ENCODE results near the gene NUAK2.
A peak's percentile ranks its signal among the peaks of the same experiment; 100 is the strongest.
"Not testable (repeated sequence)": the region's sequence is repeated elsewhere in the genome, so short reads cannot be mapped to it uniquely, and the experiment has no call there.

The NUAK2 gene

DNA sequence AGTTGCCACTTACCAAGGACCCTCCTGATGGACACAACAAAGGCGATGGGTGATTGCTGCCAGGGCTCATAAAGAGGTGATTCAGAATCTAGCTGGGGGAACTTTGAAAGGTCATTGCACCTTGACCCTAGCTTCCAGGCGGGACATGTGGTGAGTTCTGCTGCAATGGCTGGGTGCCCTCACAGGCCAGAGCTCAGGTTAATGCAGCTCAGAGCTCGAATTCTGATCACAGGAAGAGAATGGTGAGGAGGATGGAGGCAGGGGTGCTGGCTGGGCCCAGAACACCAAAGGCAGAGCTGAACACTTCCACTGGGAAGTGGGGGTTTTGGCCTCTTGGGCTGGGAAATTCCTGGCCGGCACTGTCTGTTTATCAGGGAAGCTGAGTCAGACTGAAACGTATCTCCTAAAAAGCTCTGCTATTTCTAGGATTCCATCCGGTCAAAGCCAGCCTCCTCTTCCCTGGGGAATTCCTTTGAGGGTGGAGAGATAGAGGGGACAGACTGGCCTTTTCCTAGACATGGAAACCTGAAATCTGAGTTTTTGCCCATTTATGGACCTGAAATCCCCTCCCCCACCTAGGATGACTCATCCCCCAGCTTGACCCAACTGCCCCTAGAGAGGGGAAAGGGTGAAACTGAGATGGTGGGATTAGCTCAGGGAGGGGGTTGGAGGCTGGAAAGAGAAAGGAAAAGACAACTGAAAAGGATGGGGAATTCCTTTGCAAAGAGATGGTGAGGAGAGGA lies 27.2 kb downstream of the NUAK2 start:
- DNase-seq: no peak

DNA sequence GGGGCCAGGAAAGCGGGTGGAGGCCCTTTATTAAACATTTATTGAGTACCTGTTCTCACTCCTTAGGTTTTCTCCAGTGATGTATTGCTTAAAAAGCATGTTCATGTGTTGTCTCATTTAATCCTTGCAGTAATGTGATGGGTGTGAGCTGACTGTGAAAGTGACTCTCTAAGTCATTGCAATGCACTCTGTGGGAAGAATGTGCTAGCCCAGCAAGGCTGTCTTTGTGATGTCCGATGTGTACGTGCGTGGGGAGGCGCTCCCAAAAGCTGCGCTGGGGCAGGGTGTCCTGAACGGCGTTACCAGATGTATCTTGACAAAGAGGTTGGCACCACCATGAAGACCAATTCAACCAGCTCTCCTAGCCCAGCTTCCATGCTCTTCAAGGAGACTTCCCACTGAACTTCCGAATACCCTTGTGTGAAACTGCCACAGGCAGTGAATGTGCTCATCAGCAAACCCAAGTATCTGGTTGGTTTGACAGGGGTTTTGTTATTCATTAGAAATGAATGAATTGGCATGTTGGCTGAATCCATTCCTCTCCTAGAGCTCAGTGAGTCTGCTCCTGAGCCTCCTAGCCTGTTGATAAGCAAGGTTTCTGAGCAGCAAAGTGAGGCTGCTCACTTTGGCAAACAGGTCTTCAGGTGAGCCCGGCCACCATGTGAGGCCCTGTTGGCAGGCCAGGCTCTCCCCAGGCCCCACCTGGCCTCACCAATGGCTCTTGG lies 28.0 kb downstream of the NUAK2 start:
- DNase-seq: no peak

DNA sequence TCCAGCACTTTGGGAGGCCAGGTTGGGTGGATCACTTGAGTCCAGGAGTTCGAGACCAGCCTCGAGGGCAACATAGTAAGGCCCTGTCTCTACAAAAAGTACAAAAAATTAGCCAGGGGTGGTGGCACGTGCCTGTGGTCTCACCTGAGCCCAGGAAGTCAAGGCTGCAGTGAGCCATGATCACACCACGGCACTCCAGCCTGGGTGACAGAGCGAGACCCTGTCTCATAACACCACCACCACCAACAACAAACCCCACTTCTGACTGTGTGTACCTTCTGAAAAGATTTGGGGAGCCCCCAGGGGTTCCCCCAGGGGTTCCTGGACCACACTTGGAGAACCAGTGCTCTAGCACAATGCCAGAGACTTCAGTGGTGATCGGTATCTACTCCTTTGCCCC lies 29.9 kb downstream of the NUAK2 start:
- no peak for DNase-seq

DNA sequence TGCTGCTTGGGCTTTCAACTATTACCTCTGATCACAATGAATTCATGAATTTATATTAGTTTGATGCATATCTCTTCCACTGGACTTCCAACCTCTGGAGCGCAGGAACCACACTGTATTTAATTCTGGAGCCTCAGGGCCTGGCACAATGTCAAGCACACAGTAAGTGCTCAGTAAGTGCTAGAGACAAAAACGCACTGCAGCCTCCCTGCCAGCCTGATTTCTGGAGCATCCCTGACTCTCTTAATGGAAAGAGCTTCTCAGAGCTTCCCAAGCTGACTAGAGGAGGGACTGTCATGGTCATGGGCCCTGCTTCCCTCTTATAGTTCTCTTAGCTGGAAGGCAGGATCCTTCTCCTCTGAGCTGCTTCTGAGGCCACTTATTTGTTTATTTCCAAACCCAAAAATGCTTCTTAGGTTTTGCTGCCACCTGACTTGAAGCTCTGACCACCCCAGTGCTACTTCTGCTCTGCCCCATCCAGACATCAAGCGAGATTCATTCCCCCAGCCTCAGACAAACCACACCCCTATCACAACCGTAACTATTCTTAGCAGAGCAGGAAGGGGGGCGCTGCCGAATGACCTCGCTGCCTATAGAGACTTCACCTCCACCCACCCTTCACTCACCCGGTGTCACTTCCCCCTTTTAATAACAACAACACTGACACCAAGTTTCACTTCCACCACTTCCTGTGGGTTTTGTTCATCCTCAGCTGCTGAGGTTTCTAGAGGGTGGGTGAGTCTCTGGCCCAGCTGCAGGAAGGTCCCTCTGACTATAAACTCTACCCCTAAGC lies 33.6 kb downstream of the NUAK2 start:
- DNase-seq: no peak

DNA sequence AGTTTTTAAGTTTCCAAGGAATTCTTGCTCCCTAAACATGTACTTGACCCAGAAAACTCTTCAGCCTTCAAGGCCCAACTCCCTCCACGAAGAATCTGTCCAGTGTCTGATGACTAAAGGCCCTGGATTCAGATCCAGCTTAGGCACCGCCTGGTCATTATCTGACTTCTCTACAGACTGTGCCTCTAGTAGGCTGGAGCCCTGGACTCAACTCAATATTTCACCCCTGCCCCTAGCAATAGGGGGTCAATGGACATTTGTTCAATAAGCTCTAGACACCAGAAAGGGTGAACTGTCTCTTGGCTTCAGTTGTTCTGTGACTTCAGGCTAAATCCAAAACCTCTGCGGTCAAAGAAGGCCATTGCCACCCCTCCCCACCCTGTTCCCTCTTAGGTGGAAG lies 34.5 kb downstream of the NUAK2 start:
- no peak for DNase-seq

DNA sequence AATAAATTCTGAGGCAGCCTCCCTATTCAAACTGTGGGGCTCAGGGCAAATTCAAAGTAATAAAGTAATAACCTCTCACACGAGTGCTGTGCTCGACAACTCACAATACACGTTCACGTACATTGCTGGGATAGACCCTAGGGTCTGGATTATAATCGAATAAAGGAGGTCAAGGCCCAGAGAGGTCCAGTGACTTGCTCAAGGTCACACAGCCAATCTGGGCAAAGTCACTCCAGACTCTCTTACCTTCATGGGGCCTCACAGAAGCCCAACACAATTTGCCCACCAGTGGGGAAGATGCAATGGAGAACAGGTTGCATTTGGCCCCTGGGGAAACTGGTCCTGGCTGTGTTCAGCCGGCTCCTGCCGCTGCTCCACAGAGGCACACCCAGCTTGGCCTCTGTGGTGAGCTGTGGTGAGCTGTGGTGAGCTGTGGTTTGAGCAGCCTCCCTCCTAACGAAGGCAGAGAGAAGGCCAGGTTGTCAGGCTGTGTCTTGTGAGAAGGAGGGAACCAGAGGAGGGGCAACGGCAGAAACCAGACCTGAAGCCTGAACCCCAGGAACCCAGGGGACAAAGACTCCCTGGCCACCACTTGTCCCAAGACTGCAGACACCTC lies 35.1 kb downstream of the NUAK2 start:
- DNase-seq: no peak

DNA sequence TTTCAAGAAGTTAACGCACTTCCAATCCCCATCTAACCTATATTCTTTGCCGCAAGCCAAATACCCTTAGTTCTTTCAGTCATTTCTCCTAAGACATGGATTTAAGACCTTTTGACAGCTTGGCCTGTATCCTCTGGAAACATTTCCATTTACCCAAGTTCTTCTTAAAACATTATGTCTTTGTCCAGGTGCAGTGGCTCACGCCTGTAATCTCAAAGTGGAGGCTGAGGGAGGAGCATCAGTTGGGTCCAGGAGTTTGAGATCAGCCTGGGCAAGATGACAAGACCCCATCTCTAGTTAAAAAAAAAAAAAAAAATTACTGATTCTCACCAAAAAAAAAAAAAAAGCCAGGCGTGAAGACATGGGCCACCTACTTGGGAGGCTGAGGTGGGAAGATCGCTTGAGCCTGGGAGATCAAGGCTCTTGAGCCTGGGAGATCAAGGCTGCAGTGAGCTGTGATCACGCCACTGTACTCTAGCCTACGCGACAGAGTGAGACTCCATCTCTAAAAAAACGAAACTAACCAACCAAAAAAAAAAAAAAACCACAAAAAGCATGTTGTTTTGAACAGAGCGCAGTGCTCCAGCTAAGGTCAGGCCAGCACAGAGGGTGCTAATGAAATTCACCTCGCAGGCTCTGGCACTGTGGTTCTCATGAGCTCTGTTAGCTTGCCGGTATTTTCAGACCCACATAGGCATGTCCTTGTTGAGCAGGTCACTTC lies 36.0 kb downstream of the NUAK2 start:
- peak; percentile 53 for DNase-seq

DNA sequence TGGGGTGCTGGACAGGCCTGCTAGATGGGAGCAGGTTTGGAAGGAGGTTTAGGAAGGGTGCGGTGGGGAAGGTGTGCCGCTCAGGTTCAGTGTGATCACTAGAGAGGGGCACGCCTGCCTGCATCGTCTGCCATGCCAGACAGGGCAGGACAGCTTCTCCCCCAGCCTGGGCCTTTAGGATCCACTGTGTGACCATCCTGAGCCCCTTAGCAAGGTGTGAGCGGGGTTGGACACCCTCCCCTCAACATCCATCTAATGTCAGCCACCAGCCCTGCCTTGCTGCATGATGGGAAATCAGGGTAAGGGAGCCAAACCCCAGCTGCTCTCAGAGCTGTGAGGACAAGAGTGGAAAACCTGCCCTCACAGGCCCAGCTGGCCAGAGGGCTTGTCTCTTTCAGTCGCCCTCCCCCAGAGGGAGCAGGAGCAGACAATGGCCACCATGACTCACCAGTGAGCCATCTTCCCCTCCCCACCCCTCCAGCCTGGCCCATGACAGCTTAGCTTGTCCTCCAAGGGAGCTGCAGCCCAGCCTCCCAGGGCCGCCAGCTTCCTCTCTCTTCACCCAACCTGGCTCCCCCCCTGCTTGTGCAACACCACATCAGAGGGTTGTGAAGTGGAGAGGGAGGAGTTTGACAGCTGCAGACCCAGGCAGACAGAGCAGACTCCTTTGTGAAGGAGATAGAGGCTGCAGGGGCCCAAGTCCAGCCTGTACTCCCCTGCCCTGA lies 37.0 kb downstream of the NUAK2 start:
- peak; percentile 91 for DNase-seq

DNA sequence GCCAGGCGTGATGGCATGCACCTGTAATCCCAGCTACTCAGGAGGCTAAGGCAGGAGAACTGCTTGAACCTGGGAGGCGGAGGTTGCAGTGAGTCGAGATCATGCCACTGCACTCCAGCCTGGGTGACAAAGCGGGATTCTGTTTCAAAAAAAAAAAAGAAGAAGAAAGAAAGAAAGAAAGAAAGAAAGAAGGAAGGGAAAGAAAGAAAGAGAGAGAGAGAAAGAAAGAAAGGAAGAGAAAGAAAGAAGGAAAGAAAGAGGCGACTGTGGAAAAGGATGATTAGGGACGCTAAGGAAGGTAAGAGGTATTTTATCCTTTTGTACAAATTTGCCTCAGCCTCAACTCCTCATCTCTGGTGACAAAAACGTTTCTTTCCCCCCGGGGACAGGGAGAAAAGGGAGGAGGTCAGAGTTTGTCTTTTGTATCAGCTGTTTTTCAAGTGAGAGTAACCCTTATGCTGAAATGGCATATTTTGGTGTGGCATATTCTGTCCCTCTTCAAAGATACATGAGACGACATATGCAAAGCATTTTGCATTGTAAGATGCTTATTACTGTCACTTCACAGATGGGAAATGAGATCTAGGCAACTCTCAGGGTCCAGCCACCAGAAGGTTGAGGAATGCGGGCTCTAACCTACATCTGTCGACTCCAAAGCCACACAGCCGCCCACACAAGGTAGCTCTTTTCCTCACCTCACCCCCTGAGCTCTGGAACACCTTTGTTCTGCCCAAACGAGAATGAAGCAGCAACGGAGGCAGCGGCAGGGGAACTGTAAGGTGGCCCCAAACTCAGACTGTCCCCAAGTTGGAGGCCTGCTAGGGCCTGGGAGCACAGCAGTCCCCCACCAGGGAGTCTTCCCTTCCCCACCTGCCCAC lies 38.0 kb downstream of the NUAK2 start:
- no peak for DNase-seq

DNA sequence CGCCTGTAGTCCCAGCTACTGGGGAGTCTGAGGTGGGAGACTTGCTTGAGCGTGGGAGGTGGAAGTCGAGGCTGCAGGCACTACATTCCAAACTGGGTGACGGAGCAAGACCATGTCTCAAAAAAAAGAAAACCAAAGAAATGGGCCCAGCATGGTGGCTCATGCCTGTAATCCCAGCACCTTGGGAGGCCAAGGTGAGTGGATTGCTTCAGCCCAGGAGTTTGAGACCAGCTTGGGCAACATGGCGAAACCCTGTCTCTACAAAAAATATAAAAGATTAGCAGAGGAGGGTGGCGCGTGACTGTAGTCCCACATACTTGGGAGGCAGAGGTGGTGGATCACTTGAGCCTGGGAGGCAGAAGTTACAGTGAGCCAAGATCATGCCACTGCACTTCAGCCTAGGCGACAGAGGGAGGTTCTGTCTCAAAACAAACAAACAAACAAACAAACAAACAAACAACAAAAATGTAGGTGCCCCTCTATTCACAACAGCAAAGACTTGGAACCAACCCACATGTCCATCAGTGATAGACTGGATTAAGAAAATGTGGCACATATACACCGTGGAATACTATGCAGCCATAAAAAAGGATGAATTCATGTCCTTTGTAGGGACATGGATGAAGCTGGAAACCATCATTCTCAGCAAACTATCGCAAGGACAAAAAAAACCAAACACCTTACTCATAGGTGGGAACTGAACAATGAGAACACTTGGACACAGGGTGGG lies 40.7 kb downstream of the NUAK2 start:
- not testable (repeated sequence) for DNase-seq

DNA sequence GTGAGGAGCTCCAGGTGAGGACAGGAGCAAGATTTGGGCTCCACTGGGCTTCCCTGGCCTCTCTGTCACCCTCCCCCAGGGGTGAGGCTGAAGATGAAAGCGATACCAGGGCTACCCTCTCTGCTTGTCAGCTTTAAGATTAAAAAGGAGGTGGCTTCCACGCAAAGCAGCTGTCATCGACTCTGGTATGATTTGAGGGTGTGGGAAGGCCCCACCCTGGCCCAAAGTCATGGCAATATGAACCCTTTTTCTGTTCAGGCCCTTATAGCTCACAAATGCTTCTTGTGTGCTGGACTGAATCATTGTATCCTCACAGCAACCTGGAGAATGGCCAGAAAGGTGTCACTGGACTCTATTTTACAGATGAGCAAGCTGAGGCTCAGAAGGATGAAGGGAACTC lies 41.6 kb downstream of the NUAK2 start:
- no peak for DNase-seq

DNA sequence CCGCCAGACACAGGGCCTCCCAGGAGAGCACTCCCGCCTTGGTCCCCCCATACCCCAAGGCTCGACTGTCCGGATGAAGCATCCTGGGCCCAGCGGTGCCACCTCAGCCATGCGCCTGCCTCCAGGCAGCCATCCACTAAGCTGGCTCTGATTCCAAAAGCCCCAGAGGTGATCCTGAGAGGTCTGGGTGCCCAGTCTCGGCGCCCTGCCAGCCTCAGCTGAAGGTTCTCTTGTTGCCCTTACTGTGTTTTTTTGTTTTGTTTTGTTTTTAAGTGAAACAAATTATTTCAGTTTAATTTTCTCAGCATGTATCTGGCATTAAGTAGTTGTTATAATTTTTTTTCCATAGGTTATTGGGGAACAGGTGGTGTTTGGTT lies 44.9 kb downstream of the NUAK2 start:
- no peak for DNase-seq

DNA sequence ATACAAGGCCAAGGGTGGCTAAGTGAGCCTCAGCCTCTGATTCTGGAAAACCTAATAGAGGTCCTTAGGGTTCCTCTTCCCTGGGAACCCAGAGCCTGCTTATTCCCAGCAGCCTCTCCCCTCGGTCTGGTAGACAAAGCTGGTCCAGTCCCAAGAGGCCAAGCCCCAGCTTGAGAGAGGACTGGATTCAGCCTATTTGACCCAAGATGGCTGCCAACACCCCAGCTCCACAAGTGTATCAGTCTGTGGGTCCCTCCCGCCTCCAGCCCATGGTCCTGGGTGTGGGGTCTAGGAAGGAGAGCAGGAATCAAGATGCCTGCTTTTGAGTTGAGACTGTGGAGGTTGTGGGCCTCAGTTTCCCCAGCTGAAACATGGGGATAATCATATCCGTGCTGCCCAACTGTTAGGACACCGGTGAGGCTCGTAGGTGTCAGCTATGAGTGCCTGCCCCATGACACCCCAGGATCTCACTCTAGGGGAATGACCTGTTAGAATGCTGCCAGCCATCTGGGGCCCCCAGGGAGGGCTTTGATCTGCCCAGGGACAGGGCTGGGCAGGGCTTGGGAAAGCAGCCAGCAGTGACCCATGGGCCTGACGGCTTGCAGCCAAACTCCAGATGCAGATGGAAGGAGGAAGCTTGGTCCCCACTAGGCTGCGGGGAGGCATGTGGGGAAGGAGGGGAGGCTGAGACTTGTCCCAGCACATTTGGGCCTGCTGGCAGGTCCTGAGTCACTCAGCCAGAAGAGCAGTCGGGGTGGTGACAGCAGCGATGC lies 45.4 kb downstream of the NUAK2 start:
- DNase-seq: no peak

DNA sequence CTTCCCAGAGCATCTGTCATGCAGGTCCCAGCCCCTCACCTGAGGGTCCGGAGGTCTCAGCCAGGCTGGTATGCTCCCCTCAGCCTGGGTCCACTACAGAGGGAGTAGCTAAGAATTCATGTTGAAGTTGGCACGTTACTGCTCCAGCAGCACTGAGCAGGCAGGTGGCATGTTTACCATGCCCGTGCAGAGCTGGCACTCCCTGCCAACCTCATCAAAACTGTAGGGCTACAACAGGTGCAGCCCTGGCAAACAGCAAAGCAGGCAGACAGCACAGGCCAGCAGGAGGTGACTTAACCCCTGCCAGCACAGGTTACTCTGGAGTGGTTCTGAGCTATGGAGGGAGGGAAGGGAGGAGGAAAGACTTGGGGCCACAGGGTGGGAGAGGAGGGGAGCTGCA lies 46.4 kb downstream of the NUAK2 start:
- peak; percentile 53 for DNase-seq

DNA sequence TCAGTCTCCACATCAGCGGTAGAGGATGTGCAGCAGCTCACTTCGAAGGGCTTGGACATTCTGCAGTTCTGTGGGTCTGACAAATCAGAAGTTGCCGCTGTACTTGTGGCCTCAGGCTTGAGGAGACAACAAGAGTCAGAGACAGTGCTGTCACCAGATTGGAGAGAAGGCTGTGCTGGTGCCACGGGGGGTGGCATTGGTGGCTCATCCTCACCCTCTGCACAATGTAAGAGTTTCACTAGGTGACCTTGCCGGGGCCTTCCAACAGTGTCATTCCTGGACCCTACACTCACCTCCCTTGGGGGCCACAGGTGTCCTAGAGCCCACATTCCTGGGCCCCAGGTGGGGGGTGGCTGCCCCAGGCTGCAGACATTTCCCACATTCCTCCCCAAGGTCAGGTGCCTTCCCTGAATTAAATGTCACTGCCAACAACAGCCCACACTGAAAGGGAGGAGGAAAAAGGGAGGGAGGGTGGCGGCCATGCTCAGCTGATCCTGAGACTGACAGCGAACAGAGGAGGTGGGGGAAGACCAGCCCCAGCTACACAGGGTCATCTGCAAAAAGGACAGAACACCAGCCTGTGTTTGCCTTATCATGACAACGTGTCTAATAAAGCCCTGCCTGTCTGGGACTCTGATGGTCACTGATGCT lies 47.4 kb downstream of the NUAK2 start:
- no peak for DNase-seq

DNA sequence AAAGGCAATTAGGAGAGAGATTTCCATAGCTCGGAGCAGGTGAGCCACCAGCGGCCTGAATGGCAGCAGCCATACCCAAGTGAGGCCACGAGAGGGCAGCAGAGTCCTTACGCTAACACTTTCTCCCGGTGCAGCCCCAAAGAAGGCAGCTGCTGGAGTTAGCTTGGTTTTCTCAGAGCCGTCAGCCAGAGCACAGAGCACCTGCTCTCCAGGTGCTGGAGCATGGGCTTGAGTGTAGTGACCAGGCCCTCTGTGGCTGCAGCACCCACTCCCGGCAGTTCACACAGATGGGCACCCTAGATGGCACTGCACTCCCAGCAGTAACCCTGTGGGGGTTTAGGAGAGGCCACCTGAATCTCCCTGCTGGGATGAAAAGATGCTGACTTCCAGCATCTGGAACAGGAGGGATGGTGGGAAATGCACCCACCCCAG lies 48.0 kb downstream of the NUAK2 start:
- peak; percentile 95 for DNase-seq

DNA sequence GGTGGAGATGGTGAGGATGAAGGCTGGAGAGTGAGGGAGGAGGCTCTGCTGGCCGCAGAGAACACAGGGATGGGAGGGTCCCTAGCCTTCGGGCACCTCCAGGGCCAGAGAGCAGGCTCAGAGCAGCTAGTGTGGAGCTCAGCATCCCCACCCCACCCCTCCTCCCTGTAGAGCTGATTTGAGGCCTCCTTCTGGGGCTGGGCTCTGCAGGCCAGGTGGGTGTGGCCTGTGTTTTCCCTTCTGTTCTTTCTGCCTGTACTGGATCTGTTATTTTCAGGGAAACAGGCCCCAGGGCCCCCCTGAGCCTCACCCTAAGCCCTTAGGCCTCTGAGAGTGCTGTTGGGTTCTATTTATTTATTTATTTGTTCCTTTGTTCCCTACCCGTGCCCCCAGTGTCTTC lies 49.0 kb downstream of the NUAK2 start:
- no peak for DNase-seq

DNA sequence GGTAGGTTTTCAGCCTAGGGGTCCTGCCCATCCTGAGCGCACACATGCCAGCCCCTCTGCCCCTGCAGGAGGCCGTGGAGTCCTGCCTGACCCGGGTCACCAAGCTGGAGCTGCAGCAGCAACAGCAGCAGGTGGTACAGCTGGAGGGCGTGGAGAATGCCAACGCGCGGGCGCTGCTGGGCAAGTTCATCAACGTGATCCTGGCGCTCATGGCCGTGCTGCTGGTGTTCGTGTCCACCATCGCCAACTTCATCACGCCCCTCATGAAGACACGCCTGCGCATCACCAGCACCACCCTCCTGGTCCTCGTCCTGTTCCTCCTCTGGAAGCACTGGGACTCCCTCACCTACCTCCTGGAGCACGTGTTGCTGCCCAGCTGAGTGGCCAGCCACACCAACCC lies 49.8 kb downstream of the NUAK2 start:
- DNase-seq: no peak

DNA sequence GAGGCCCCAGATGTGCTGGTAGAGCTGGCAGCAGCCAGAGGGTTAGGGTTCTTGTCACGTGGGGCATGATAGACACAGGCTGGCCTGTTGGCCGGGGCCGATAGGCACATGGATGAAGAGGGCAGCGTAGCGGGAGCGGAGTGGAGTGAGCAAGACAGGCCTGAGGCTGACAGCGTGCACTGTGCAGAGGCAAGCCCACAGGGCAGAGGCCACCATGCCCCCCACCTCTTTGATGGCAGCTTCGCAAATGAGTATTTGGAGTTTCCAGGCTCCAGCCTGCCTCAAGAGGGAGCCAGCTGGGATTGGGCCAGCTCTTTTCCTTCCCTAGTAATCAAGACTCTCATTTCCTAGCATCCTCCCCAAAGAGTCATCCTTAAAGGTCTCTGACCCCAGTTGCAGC lies 50.3 kb downstream of the NUAK2 start:
- no peak for DNase-seq

All from NCI-H2107 (cell line).